GDM1 (cell line): ENCODE data around the gene CACNA1D.

ENCODE experiments used
- DNase-seq: peaks from one replicate; lab custom pipeline; 2025; lab: John Stamatoyannopoulos, UW

Gene CACNA1D

DNA sequence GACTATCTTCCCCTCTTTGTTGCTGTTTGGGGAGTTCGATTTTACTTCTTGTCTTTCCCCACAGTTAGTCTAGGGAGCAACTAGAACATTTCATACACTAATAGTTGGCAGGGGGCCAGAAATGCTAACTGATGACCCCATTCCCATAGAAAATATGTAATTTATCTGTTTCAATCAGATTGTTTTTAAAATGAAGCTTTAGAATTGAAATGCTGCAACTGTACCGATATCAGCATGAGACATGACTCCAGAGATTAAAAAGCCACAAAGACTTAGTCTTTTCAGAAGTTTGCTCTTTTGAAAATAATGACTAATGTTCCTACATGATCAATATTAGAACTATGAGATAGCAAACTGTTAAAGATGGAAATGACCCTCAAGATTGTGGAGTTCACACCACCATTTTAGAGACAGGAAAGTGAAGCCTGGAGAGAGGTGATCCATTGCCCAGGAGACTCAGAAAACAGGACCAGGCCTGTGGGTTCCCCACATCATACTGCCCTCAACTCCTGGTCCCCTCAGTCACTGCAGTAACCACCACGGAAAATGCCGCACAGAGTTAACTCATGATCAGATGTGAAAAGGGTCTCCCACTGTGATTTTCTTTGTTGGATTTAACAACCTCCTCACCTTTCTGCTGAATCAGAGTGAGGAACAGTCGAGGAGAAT is 221.5 kb downstream of the CACNA1D start:
- no peak for DNase-seq

DNA sequence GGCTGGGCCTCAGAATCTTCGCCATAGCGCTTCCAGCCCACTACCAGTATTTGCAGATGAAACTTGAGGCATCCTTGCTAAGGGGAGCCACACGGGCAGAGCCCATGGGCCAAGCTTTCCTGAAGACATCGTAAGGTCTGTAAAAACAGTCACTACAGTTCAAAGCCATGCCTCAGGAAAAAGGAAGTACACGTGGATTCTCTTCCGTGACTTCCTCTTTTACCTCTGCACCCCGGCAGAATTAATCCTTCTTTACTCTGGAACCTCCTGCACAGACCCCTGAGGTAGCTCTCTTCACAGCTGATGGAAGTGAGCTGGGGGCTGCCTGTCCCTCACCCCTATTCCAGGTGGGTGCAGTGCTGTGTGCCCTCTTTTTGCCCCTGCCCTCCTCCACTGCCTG is 222.6 kb downstream of the CACNA1D start:
- DNase-seq: no peak

DNA sequence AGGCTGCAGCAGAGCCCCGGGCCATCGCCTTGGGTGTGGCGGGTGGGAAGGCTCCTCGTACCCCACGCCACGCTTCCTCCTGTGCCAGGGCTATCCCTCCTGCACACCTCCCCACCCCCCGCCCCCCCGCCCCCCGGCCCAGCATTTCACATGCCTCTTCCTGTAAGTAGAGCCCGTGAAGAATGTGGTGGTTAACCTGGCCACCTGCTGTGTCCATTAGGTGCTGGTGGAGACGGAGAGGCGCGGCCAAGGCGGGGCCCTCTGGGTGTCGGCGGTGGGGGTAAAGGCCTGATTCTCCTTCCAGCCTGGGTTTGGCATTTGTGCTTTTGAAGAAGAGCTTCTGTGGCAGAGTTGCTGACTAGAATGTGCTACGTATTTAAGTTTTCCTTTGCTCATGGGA is 224.1 kb downstream of the CACNA1D start:
- DNase-seq: no peak

DNA sequence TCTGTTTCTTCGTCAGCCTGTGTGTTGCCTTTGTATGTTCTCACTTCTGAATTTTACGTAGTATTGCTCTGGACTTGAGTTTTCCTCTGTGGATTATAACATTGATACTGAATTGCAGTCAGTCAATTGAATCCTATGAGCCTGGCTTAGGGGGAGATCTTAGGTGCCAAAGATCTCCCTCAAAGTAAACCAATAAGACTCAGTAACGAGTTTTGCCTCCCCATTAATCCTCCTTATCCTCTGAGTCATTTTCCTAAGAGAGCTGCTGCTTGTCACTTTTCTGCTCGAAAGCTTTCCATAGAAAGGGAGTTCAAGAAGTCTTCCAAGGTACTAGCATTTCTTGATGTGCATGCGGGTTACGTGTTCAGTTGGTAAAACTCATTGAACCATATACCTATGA is 225.4 kb downstream of the CACNA1D start:
- no peak for DNase-seq

DNA sequence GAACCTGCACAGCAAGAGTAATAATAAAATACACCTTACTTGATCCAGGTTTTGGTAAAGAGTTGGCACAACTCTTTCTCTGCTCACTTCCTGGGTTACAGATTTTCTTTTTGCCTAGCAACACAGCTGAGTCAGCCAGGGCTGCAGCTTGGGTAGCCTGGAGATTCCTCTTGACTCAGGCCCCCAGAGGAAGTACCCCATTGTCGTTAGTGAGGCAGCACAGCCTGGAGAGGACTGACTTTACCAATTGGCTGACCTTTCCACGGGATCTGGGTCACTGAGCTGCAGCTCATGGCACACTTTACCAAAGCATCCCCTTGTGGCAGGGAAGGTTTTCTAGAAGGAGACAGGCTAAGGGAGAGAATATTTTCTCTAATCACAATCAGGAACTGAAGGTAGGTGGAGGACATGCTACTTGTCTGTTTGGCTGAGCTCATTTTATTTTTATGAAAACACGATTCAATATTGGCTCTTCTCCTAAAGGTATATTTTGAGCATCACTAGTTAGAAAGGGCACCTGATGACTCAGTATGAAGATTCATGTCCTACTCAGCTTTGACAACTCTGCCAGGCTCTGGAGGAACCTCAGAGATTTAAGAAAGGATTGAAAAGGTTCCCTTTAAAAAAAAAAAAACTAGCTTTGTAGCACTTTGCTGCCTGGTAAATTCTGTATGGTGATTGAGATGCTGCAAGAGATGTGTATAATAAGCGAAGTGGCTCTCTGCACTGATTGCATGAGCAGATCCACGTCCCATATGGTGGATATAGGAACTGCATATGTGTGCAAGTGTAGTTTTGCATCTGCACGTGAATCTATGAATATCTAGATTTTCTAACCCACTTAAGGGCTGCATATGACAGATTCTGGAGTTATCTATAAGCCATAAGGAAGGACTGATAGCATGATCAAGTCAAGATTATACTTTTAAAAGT is 227.0 kb downstream of the CACNA1D start:
- DNase-seq: no peak

DNA sequence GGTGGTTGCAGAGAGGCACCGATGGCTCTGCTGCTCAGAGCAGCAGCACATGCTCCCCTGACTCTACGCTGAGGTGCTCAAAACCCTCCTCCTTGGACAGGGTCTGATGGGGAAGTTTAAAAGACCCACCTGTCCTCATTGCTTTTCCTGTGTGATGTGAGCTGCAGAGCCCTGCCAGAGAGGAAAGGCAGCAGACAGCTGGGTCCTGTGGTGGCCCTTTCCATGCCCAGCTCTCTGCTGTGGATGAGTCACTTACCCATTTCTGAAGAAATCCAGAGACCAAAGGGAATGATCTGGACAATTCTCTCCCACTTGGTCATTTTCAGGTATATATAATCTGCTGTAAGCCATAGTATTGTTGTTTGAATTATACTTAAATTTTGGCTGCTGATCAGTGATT is 230.2 kb downstream of the CACNA1D start:
- DNase-seq: no peak

DNA sequence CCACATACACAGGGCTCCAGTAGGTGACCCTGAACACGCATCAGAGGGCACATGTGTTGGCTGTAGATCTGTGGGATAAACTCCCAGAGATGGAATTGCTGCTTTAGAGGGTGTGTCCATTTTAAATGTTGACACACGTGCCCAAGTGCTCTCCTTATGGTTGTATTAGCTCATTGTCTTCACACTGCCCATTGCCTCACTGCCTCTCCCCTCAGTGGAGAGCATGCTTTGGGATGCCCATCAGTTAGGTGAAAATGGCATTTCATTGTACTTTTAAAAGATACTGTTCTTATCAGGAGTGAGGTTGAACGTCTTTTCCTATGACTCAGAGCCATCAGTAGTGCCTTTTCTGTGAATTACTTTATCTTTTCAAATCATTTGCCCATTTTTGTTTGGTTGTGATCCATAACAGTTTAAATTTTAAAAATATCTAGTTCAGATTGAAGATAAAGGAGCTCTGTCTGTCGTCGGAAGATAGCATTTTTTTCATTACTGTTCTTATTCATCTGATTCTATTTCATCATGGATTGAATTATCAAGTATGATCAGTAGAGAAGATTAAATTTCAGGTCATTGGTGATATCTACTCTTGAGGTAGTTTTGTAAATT is 231.1 kb downstream of the CACNA1D start:
- no peak for DNase-seq

DNA sequence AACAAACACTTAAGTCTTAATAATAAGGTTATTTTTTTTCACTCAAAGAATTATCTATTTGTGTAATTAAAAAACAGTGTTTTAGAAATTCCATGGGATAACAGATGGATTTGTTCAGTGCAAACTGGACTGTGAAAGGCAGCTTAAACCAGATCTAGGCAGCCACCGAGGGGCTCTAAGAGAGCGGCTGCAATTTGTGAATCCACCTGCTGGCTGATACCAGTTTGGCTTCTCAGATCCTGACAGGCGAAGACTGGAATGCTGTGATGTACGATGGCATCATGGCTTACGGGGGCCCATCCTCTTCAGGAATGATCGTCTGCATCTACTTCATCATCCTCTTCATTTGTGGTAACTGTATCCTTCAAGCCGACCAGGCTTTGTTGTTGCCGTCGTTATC is 232.2 kb downstream of the CACNA1D start:
- no peak for DNase-seq

DNA sequence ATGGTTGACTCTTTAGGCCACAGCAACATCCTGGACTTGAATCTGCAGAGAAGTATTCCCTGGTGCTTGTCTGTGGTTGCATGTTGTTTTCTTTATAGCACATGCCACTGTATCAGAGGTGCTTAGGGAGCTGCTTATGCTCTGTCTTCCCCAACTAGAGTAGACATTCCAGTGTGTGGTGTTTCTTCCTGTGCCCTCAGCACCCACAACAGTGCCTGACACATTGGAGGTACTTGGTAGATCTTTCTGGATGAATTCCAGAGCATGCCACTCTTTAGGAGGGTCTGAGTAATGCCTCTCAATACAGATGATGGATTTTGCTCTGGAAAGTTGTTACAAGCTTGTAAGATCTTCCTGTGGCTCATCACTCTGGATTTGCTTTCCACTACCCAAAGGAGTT is 234.2 kb downstream of the CACNA1D start:
- DNase-seq: no peak

DNA sequence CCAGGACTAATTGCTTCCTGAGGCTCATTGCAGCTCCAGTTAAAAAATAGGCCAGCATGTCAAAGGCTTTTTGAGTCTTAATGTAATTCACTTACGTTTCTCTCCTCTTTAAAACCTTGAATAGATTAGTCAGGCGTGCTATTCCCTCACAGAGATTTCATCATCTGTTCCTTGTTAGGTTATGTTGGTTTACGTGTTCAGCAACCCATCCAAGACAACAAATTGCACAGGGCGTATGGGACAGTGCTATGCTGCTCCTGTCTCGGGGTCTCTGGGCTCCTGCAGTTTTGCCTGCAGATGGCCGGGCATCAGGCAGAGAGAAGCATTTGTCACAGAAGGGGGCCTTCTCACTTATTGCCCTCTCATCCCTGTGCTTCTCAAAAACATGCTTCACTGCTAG is 234.7 kb downstream of the CACNA1D start:
- no peak for DNase-seq

DNA sequence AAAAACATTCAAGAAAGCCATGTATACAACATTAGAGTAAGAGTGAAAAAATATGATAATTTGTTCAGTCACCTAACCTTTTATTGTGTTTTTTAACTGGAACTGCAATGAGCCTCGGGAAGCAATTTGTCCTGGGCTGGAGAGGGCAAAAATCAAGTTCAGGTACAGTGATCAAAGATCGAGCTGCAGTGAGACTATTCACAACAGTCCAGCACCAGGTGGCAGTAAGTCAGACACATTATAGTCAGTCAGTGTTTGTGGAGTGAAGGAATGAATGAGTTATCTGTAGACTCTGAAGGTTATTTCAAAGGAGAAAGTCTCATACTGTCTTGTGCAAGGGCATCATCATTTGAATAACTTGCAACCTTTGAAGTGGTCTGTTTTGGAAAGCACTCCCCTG is 235.2 kb downstream of the CACNA1D start:
- no peak for DNase-seq

DNA sequence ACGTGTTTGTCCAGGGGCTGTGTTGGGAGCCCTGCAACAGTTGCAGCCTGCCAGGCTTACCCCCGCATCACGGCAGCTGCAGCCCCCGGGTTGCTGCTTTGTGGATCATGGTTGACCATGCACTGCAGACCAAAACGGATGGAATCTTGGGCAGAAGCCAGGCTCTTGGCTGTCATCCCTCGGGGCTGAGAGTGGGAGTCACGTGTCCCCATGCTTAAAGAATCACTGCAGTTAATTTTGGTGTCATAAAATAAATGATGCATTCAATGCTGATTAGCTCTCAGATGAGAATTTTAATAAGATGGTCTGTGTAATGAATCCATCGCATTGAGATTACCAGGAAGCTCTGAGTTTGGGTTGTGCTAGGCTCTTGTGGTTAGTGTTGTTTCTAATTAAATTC is 236.2 kb downstream of the CACNA1D start:
- DNase-seq: no peak

DNA sequence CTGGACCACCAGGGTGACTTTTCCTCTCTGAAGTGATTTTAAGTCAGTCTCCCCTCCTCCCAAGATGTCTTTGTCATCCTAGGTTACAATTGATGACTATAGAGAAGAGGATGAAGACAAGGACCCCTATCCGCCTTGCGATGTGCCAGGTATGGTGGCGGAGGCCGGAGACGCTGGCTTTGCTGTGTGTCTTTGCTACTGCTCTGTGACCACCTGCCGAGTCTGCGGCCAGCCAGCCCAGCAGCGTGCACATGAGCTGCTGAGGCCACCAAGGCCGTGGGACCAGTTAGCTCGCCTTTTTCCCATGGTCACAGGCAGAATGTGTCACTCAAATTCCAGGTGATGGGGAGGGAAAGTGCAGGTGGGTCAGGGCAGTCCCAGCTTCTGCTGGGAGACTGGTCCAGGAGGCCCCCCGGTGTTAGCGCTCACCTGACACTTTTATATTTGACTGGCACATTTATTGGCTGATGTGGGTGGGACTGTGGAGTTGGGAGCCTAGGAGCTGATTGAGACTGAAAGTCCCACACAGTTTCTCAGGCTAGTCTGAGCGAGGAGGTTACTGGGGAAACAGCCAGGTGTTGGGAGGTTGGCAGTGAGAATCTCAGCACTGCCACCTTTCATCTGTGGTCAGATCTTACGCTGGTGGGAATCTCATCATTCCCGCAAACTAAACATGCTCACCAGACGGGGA is 237.7 kb downstream of the CACNA1D start:
- DNase-seq: no peak

DNA sequence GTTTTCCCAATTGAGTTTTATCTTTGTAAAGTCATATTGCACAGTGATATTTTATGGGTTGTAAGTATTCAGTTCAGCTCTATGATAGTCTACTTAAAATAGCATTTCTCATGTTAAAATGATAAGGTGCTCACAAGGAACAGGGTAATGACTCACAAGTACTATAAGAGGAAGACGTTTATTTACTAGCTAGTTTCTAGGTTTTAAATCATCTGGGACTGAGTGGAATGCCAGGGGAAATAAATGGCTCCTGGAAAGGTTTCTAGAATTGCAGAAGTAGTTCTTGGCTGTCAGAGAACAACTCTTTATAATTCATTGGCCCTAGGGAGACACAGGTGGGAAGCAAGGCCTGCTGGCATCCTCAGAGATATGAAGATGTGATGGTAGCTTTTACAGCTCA is 239.0 kb downstream of the CACNA1D start:
- DNase-seq: no peak

DNA sequence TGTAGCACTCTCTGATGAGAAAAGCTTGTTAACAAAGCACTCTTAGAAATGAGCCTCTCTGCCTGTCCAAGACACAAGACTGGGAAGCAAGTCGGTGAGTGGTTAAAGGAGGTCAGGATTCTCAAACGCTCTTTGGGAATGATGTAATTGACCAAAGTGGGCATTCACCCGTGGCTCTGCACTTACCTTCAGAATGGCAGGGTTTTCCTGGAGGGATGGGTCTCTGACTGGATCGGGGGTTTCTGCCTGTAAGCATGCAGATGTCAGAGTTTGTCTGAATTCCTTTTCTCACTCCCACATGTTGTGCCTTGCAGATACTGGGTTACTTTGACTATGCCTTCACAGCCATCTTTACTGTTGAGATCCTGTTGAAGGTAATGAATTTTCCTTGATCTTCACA is 245.6 kb downstream of the CACNA1D start:
- DNase-seq: no peak

DNA sequence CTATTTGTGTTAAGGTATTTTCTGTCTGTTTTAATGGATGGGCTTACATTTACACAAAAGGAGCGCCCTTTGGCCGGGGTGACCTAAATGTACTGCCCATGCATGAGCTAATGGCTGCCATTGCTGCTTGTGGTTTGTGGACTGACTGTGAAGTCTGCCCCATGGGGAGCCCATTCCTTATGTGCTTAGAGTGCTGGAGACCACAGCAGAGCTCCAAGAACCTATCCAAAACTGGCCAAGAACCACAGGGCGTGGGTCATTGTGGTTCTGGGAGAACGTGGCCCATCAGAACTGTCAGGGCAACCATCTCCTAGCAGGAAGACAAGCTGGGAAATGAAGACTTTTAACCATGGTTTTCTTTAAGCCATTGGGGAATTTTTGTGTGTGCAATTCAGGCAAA is 246.5 kb downstream of the CACNA1D start:
- no peak for DNase-seq

DNA sequence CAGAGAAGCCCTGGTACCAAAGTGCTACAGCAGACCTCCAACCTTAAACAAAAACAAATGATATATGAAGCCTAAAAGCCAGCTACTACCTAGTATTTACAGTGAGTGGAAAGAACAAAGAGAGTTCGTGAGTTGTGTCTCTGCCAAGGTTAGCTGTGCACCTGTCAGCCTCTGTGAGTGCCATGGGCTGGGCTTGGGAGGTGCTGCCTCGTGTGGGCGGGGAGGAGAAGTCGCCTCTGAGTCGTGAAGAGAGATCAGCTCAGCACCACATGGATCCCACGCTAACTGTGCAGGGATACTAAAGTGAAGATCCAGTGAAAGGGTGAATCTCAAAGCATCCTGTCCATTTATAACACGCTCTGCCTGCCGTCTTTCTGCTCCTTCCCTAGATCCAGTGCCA is 249.9 kb downstream of the CACNA1D start:
- DNase-seq: no peak

DNA sequence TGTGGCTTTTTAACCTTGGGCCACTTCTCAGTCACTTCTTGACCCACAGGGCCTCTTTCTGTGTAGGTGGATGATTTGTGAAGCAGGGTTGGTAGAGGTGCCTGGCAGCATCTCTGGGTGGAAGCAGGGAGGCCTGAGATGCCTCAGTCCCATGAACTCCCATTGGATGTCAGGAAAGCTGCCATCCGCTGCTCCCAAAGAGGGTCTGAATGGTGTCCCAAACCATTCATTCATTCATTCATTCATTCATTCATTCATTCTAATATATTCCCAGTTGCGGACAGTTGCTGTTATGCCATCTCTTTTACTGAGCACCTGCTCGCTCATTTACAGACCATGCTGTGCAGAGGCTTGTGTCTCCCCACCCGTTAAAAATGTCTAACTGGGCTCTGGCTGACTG is 253.1 kb downstream of the CACNA1D start:
- no peak for DNase-seq

DNA sequence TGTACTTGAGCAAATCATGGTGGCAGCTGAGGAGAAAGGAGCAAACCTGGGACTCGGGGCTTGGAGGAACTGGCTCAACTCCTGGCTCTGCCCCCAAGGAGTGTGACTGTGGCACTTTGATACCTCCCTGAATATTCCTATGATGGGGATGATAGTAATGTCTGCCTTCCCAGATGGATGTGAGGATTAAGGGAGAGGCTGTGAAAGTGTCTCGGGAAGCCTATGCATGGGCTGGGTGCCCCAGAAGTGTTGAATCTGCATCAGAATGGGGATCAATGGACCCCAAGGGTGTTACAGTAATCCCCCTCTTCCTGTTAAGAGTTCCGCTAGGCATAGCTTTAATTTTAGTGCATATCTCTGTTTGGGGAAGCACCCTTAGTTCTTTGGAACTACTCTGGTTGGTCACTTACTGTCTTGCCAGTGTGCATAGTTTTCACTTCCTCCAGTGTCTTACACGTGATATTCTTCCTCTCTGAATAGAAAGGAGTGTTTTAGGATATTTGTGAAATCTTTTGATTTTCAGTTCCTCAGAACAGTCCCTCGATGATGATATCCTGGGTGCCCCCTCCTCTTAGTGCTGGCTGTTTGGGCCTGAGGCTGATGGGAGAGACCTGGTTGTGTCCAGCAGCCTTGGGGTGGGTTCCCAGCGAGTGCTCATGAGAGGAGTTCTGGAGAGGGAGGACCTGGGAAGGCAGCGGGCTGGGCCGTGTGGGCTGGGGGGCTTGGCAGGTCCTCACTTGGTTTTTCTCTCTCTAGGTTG is 254.3 kb downstream of the CACNA1D start:
- DNase-seq: no peak

DNA sequence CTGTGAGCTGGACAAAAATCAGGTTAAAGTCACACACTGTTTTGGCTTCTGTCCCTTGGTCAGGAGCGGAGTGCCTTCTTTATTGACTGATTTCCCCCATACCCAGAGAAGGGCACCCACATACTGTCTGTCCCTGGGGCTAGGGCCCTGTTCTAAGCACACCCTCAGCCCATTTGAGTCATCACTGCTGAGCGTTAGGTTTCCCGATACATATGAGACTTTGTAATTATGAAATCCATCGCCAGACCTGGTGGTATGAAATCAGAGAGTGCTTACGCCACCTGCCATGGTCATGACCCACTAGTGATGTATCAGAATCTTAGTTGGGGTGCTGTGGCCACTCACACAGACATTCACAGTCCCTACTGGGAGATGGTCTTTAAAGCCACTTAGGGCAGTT is 255.0 kb downstream of the CACNA1D start:
- no peak for DNase-seq

DNA sequence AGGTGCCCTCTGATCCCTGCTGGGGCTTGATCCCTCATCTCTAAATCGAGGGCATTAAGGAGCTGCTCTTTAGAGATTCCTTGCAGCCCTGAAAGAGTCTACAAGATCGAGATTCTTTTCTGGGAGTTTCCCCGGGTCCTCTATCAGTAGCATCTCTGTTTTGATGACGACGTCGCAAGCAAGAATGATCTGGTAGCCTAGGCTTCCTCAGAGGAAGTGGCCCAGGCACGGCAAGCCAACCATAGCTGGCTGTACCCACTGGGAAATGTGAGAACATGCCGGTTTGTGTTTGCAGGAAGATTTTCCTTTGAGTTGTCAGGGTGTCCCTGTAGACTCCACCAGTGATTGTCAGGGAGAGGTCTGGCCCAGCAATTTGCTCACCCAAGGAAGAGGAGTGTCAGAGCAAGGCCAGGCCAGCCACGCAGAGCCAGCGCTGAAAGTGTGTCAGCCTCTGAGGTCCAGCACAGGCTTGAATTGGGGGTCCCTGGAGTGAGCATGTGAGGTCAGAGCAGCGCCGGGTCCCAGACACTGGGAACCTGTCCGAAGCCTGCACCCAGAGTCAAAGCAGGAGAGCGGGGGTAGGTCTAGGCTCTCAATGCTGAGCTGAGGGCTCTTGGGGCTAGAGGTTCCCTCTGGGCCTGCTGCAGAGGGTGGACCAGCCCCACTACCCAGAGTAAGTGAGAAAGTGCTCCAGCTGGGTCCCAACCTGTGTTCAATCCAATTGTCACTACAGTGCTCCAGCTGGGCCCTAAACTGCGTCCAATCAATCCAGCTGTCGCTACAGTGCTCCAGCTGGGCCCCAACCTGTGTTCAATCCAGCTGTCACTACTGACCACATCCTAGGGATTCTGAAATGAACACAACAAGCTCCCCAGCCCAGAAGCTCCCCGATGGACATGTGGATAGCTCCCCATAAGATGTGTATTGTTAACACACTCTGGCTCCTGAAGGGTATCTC is 256.1 kb downstream of the CACNA1D start:
- no peak for DNase-seq
